Activated T-cell treated with anti-CD3 and anti-CD28 coated beads, Interleukin-2, amount 50 U/mL, for 72 hours (primary cell): ENCODE results near the gene PI4KA. TPM values are rescaled to one million over a fixed set of nuclear protein-coding genes. Genes with fewer than 3 reads are reported as not detected.

Experiments used
- ATAC-seq, 2 donors: fragments of 150-1000 bp; cut with Tn5 transposase; replicated peaks in 1 of 2; 2 replicates each; pipeline ENCODE4 v1.10.0; 2021; ENCODE audit warnings: moderate library complexity in 2 of 2, mild to moderate bottlenecking in 1 of 2
- DNase-seq, 2 donors: peaks; one replicate each; pipeline ENCODE4 v3.0.0; 2021 to 2022; ENCODE audit warnings: mixed read lengths in 1 of 2
- H3K27ac Mint-ChIP-seq: one replicate; pipeline ENCODE4 v1.8.0; 2022; ENCODE audit warnings: mild to moderate bottlenecking, moderate library complexity, mixed read lengths
- H3K27me3 Mint-ChIP-seq: one replicate; pipeline ENCODE4 v1.8.0; 2022; ENCODE audit warnings: low read depth, mixed read lengths
- H3K36me3 Mint-ChIP-seq, 2 donors: one replicate each; pipeline ENCODE4 v1.8.0; 2022; ENCODE audit warnings: mixed read lengths in 2 of 2, mild to moderate bottlenecking in 1 of 2; ENCODE audit not compliant: insufficient read depth in 2 of 2
- H3K4me1 Mint-ChIP-seq: one replicate; pipeline ENCODE4 v1.8.0; 2022; ENCODE audit warnings: low read depth, mixed read lengths
- H3K4me3 Mint-ChIP-seq, 2 donors: one replicate each; pipeline ENCODE4 v1.8.0; 2022; ENCODE audit warnings: mild to moderate bottlenecking in 2 of 2, mixed read lengths in 2 of 2, moderate library complexity in 2 of 2
- H3K9me3 Mint-ChIP-seq, 2 donors: one replicate each; pipeline ENCODE4 v1.8.0; 2022; ENCODE audit warnings: mixed read lengths in 2 of 2
- total RNA-seq, 2 donors: library from RNA; stranded (reverse); gene quantifications; one replicate each; pipeline ENCODE4 v1.2.3, GENCODE V29; 2022

The PI4KA gene
- total RNA-seq, 2 donors from 2014 or later = 60.4 to 63.1 TPM

DNA sequence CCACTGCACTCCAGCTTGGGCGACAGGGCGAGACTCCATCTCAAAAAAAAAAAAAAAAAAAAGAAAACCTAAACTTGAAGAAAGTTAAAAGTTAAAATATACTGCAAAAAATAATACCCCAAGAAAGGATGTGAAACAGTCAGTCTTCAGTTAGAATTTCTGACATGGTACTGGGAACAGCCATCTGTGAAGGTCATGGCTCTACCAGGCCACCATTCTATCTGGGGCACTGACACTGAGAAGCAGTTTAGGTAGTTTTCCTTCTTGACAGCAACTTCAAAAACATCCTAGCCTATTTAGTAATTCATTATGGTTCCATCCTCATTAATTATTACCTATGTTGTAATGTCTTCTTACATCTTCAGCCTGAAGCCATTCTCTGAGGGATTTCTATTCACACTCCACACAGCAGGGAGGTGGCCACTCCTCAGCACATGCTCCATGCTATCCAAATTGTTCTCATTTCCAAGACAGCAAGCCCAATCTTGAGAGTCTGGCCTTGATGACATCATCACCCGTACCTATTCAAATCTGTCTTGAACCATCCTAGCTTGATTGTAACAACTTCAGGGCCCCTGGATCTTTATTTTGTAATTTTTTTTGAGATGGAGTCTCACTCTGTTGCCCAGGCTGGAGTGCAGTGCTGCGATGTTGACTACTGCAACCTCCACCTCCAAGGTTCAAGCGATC, 46.5 kb downstream of the PI4KA start:
- H3K27ac Mint-ChIP-seq = peak overlapping the region; percentile 14
- DNase-seq = no peak
- H3K27me3 Mint-ChIP-seq = no peaks in the 10 kb centered on the region
- no peak for ATAC-seq
- no peak overlapping the region for H3K4me3 Mint-ChIP-seq
- H3K9me3 Mint-ChIP-seq = no peaks in the 10 kb centered on the region
- peaks cover 5 to 7% of the 10 kb centered on the region in 2 donors for H3K36me3 Mint-ChIP-seq
- H3K4me1 Mint-ChIP-seq = peaks cover 17% of the 10 kb centered on the region

DNA sequence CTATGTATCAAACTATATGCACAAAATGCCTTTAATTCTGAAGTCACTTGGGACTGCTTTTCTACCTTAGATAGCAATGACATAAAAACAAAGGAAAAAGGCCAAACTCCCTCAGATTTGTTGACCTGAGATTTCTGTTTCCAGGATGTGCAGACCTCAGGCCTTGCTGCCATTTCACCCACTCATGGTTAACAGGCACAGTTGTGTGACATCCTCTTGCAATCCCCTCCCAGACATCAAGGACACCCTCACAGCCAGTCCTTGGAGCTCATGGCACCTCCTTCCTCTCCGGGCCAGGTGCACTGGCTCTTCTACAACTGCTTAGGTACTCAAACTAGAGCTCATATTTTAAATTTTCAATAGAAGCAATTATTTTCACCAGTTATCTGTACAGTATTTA, 47.4 kb downstream of the PI4KA start:
- Mint-ChIP-seq H3K36me3 (peaks cover 6 to 7% of the 10 kb centered on the region in 2 donors), H3K4me1 (peaks cover 21% of the 10 kb centered on the region), H3K4me3 (peak overlapping the region in 1 of 2 donors; percentile 1), H3K27me3 (no peaks in the 10 kb centered on the region), H3K27ac (peak overlapping the region; percentile 45), H3K9me3 (no peaks in the 10 kb centered on the region)
- DNase-seq (no peak), ATAC-seq (no peak)

GRCh38 chr22:20810645-20811044, 48.0 kb downstream of the PI4KA start:
- ATAC-seq (peak; percentile 68 to 80), DNase-seq (peak; percentile 25 to 35)
- H3K36me3 Mint-ChIP-seq = peaks cover 7 to 8% of the 10 kb centered on the region in 2 donors
- H3K27ac Mint-ChIP-seq = peak overlapping the region; percentile 45
- peaks cover 25% of the 10 kb centered on the region for H3K4me1 Mint-ChIP-seq
- no peaks in the 10 kb centered on the region for H3K9me3 Mint-ChIP-seq
- no peak overlapping the region for H3K4me3 Mint-ChIP-seq
- H3K27me3 Mint-ChIP-seq = no peaks in the 10 kb centered on the region

GRCh38 chr22:20809538-20810185, 48.9 kb downstream of the PI4KA start:
- Mint-ChIP-seq H3K4me1 (peaks cover 25% of the 10 kb centered on the region), H3K27ac (no peak overlapping the region), H3K27me3 (no peaks in the 10 kb centered on the region), H3K36me3 (peaks cover 4 to 8% of the 10 kb centered on the region in 2 donors), H3K4me3 (no peak overlapping the region), H3K9me3 (no peaks in the 10 kb centered on the region)
- DNase-seq = no peak
- no peak for ATAC-seq

- Mint-ChIP-seq H3K27me3 (no peaks in the 10 kb centered on the region), H3K4me3 (no peak overlapping the region), H3K36me3 (peaks cover 4 to 15% of the 10 kb centered on the region in 2 donors), H3K4me1 (peaks cover 25% of the 10 kb centered on the region), H3K27ac (no peak overlapping the region), H3K9me3 (no peaks in the 10 kb centered on the region)
- DNase-seq (no peak), ATAC-seq (no peak)
Observed at GRCh38 chr22:20808844-20809243, 49.8 kb downstream of the PI4KA start.

DNA sequence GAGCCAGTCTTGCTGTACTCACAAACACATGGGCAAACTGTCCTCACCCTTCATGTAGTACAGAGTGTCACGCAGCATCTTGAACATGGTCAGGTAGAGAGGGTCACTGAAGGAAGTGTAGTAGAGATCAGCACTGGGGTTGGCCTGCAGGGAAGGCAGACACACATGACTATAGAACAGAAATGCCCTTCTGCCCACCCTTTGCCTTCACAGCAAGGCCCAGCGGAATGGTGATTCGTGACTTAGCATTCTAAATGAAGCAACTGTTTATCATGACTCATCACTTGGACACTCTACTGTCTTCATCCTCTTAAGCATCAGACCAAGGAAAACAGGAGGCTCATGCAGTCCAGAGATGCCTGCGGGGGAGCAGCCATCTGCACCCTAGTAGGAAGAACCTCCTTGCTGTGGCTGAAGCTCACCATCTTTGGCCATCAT, 51.3 kb downstream of the PI4KA start:
- no peak overlapping the region for H3K27ac Mint-ChIP-seq
- peaks cover 25% of the 10 kb centered on the region for H3K4me1 Mint-ChIP-seq
- DNase-seq (no peak), ATAC-seq (no peak)
- H3K4me3 Mint-ChIP-seq = no peak overlapping the region
- no peaks in the 10 kb centered on the region for H3K27me3 Mint-ChIP-seq
- H3K9me3 Mint-ChIP-seq = no peaks in the 10 kb centered on the region
- H3K36me3 Mint-ChIP-seq = peaks cover 4 to 16% of the 10 kb centered on the region in 2 donors

GRCh38 chr22:20805972-20806471, 52.6 kb downstream of the PI4KA start:
- Mint-ChIP-seq H3K27me3 (no peaks in the 10 kb centered on the region), H3K9me3 (no peaks in the 10 kb centered on the region), H3K4me3 (no peak overlapping the region), H3K27ac (no peak overlapping the region), H3K4me1 (peaks cover 18% of the 10 kb centered on the region), H3K36me3 (peaks cover 2 to 19% of the 10 kb centered on the region in 2 donors)
- DNase-seq (peak in 1 of 2 donors; percentile 10), ATAC-seq (peak in 1 of 2 donors; percentile 32)

GRCh38 chr22:20804650-20805049, 54.0 kb downstream of the PI4KA start:
- H3K4me1 Mint-ChIP-seq = peaks cover 8% of the 10 kb centered on the region
- H3K27ac Mint-ChIP-seq = no peak overlapping the region
- H3K9me3 Mint-ChIP-seq = no peaks in the 10 kb centered on the region
- ATAC-seq = no peak
- no peak overlapping the region for H3K4me3 Mint-ChIP-seq
- peaks cover 2 to 22% of the 10 kb centered on the region in 2 donors for H3K36me3 Mint-ChIP-seq
- H3K27me3 Mint-ChIP-seq = no peaks in the 10 kb centered on the region
- DNase-seq = no peak

- ATAC-seq = peak; percentile 42 to 46
- H3K4me1 Mint-ChIP-seq = peaks cover 8% of the 10 kb centered on the region
- peak; percentile 37 to 45 for DNase-seq
- peak overlapping the region; percentile 32 for H3K27ac Mint-ChIP-seq
- no peaks in the 10 kb centered on the region for H3K9me3 Mint-ChIP-seq
- H3K27me3 Mint-ChIP-seq = no peaks in the 10 kb centered on the region
- H3K36me3 Mint-ChIP-seq = peaks cover 2 to 21% of the 10 kb centered on the region in 2 donors
- no peak overlapping the region for H3K4me3 Mint-ChIP-seq
Observed at GRCh38 chr22:20803696-20804324, 54.8 kb downstream of the PI4KA start.

GRCh38 chr22:20802922-20803553, 55.6 kb downstream of the PI4KA start:
- Mint-ChIP-seq H3K27me3 (no peaks in the 10 kb centered on the region), H3K9me3 (no peaks in the 10 kb centered on the region), H3K4me1 (peaks cover 8% of the 10 kb centered on the region), H3K36me3 (peaks cover 0 to 19% of the 10 kb centered on the region in 2 donors), H3K27ac (no peak overlapping the region), H3K4me3 (no peak overlapping the region)
- ATAC-seq (no peak), DNase-seq (no peak)

DNA sequence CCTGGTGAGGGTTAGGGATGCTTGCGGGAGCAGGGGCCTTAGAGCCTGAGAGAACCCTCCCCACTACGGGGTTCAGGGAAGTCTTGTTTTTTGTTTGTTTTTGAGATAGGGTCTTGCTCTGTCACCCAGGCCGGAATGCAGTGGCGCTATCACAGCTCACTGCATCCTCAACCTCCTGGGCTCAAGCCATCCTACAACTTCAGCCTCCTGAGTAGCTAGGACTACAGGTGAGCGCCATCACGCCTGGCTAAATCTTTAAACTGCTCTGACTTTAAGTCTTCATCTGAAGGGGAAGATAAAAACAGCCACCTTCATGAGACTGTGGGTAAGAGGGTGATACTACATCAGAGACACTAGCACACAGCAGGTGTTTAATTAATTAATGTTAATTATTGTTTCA, 56.2 kb downstream of the PI4KA start:
- Mint-ChIP-seq H3K9me3 (no peaks in the 10 kb centered on the region), H3K27me3 (no peaks in the 10 kb centered on the region), H3K27ac (no peak overlapping the region), H3K4me3 (no peak overlapping the region), H3K36me3 (peaks cover 0 to 19% of the 10 kb centered on the region in 2 donors), H3K4me1 (peaks cover 8% of the 10 kb centered on the region)
- no peak for DNase-seq
- ATAC-seq = no peak

- no peak overlapping the region for H3K27ac Mint-ChIP-seq
- H3K36me3 Mint-ChIP-seq = peaks cover 0 to 14% of the 10 kb centered on the region in 2 donors
Observed at GRCh38 chr22:20799449-20799848, 59.2 kb downstream of the PI4KA start.

DNA sequence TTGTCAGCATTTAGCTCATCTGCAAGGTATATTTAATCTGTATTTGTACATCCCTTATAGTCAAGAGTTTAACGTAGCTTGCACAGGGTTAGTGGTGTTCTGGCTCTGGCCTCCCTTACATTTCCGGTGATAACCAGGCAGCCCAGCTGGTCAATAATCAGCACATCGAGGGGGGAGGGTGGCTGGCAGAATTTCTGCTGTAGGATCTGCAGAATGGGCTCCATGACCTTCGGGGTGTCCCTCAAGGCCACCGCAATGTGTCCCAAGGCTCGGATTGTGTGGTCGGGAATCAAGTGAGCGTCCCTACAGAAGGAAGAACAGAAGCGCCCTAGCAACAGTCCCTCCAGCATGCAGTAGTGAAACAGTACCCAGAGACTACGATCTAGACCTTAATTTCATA, 59.6 kb downstream of the PI4KA start:
- Mint-ChIP-seq H3K27me3 (no peaks in the 10 kb centered on the region), H3K4me1 (no peaks in the 10 kb centered on the region), H3K9me3 (no peaks in the 10 kb centered on the region), H3K36me3 (peaks cover 0 to 10% of the 10 kb centered on the region in 2 donors), H3K4me3 (no peak overlapping the region), H3K27ac (no peak overlapping the region)
- DNase-seq = no peak
- ATAC-seq = no peak

More at GRCh38 chr22:20799449-20799848, 59.2 kb downstream of the PI4KA start:
- no peaks in the 10 kb centered on the region for H3K27me3 Mint-ChIP-seq
- DNase-seq = no peak
- no peaks in the 10 kb centered on the region for H3K4me1 Mint-ChIP-seq
- ATAC-seq = no peak
- H3K4me3 Mint-ChIP-seq = no peak overlapping the region
- no peaks in the 10 kb centered on the region for H3K9me3 Mint-ChIP-seq
